Caco-2 (cell line): Measurements from ENCODE around the gene MEX3C. TPM values are rescaled to one million over a fixed set of nuclear protein-coding genes. Genes with fewer than 3 reads are reported as not detected.

Source experiments
- BruUV-seq: library from RNA; stranded (reverse); fragments of 400-500 nt; replicated peaks from 2 replicates; lab custom pipeline; 2021; lab: Mats Ljungman, UMichigan
- CTCF ChIA-PET: fragments of 300-600 bp; sonication (Branson Sonifier 250); formaldehyde crosslinking; loops from one replicate; lab custom pipeline; 2022; ENCODE audit warnings: antibody characterized with exemption; lab: Charles Lee
- POLR2A ChIA-PET: fragments of 300-600 bp; sonication (Branson Sonifier 250); formaldehyde crosslinking; loops from one replicate; lab custom pipeline; 2022; ENCODE audit warnings: antibody characterized with exemption; lab: Charles Lee
- DNase-seq, 2 experiments: peaks; one replicate each; pipeline versions ENCODE4 v3.0.0 to v3.0.0-alpha.2; 2020 to 2022
- H3K27me3 ChIP-seq: replicated peaks from 2 replicates; pipeline ENCODE4 v1.6.0; 2011; ENCODE audit warnings: low read length; ENCODE audit not compliant: control insufficient read depth, insufficient read depth
- H3K36me3 ChIP-seq: 2 replicates; pipeline ENCODE4 v1.5.1; 2011; ENCODE audit warnings: low read length; ENCODE audit not compliant: control insufficient read depth, insufficient read depth
- H3K4me1 ChIP-seq: fragments of 250-450 bp; sonication (Bioruptor Pico); 2 replicates; pipeline ENCODE4 v1.5.1; 2020; ENCODE audit warnings: mild to moderate bottlenecking
- H3K4me3 ChIP-seq: 2 replicates; pipeline ENCODE4 v1.5.1; 2011; ENCODE audit warnings: low read depth, mild to moderate bottlenecking, control low read depth, low read length
- H3K9me3 ChIP-seq: fragments of 250-450 bp; sonication (Bioruptor Pico); 2 replicates; pipeline ENCODE4 v1.5.1; 2020; ENCODE audit warnings: mild to moderate bottlenecking, moderate library complexity
- H3K27ac Mint-ChIP-seq: one replicate; pipeline ENCODE4 v1.8.0; 2022; ENCODE audit warnings: mixed read lengths; ENCODE audit not compliant: unreplicated experiment
- H3K27me3 Mint-ChIP-seq: one replicate; pipeline ENCODE4 v1.8.0; 2022; ENCODE audit warnings: mixed read lengths; ENCODE audit not compliant: insufficient read depth, unreplicated experiment
- H3K36me3 Mint-ChIP-seq: one replicate; pipeline ENCODE4 v1.8.0; 2022; ENCODE audit warnings: mild to moderate bottlenecking, mixed read lengths; ENCODE audit not compliant: insufficient read depth, unreplicated experiment
- H3K4me1 Mint-ChIP-seq: one replicate; pipeline ENCODE4 v1.8.0; 2022; ENCODE audit warnings: low read depth, mixed read lengths; ENCODE audit not compliant: unreplicated experiment
- H3K4me3 Mint-ChIP-seq: one replicate; pipeline ENCODE4 v1.8.0; 2022; ENCODE audit warnings: mild to moderate bottlenecking, moderate library complexity, mixed read lengths; ENCODE audit not compliant: unreplicated experiment
- H3K9me3 Mint-ChIP-seq: one replicate; pipeline ENCODE4 v1.8.0; 2022; ENCODE audit warnings: mixed read lengths; ENCODE audit not compliant: unreplicated experiment
- intact Hi-C: fragments of 100-400 bp; cut with micrococcal nuclease; formaldehyde crosslinking; loops from one replicate; pipeline ENCODE4 v1.10.0; 2022; ENCODE audit not compliant: unreplicated experiment
- total RNA-seq: library from RNA; stranded (reverse); gene quantifications from 2 replicates; pipeline ENCODE4 v1.2.3, GENCODE V29; 2022
- TF ChIP-seq, protein P1 (sequence below), 2 experiments: fragments of 200-600 bp in 1 of 2; IDR thresholded peaks; 1 replicate in 1 of 2; 2 replicates in 1 of 2; pipeline versions ENCODE4 v1.5.1 to v1.8.0; 2011 to 2022; ENCODE audit warnings: antibody characterized with exemption in 1 of 2, control low read depth in 1 of 2, inconsistent platforms in 1 of 2, low read depth in 1 of 2, low read length in 1 of 2, mild to moderate bottlenecking in 1 of 2, moderate library complexity in 1 of 2; ENCODE audit not compliant: insufficient read depth in 1 of 2, severe bottlenecking in 1 of 2, unreplicated experiment in 1 of 2

The MEX3C gene
- total RNA-seq, 1 experiment from 2014 or later, result 47.0 TPM

DNA sequence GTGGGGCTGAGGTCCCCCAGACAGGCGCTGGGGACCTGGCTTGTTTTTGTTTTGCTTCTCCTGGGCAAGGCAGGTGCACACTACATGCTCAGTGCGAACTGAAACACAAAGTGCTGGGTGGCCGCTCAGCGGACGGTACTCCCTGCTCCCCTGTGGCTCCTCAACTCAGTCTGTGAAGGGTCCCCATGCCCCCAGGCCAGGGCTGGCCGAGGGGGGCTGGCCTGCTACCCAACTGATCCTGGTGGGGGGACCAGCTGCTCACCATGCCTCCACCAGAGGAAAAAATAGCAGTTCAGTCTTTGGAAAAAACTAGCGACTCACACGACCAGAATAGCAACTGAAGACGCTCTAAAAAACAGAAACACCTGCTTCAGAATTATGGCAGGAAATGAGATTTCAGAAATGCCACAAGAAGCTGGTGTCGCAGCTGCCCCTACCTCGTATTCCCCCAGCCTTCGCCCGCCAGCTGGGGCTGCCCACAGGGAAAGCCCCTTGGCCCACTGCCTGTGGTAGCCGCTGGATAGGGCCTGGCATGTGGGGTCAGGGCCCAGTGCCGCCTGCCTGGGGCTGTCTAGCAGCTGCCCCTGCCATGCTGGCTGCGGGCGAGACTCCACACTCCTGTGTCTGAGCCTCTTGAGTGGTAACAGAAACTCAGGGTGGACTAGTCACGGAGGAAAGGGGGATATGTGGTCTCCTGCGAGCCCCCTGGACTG, 43.7 kb downstream of the MEX3C start:
- Histone ChIP-seq H3K27me3 (no peaks in the 10 kb centered on the region), H3K4me1 (peaks cover 15% of the 10 kb centered on the region), H3K4me3 (no peak overlapping the region), H3K36me3 (no peaks in the 10 kb centered on the region), H3K9me3 (no peaks in the 10 kb centered on the region)
- Mint-ChIP-seq H3K9me3 (no peaks in the 10 kb centered on the region), H3K36me3 (no peaks in the 10 kb centered on the region), H3K27me3 (no peaks in the 10 kb centered on the region), H3K27ac (no peak overlapping the region), H3K4me3 (no peak overlapping the region), H3K4me1 (no peaks in the 10 kb centered on the region)
- intact Hi-C loops, result no loop called here
- DNase-seq, result no peak
- TF ChIP-seq, protein P1, sequence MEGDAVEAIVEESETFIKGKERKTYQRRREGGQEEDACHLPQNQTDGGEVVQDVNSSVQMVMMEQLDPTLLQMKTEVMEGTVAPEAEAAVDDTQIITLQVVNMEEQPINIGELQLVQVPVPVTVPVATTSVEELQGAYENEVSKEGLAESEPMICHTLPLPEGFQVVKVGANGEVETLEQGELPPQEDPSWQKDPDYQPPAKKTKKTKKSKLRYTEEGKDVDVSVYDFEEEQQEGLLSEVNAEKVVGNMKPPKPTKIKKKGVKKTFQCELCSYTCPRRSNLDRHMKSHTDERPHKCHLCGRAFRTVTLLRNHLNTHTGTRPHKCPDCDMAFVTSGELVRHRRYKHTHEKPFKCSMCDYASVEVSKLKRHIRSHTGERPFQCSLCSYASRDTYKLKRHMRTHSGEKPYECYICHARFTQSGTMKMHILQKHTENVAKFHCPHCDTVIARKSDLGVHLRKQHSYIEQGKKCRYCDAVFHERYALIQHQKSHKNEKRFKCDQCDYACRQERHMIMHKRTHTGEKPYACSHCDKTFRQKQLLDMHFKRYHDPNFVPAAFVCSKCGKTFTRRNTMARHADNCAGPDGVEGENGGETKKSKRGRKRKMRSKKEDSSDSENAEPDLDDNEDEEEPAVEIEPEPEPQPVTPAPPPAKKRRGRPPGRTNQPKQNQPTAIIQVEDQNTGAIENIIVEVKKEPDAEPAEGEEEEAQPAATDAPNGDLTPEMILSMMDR (IDR thresholded peaks at IDR 0.05; ENCODE audit: insufficient read depth in 1 of 2, low read depth in 1 of 2, low read length in 1 of 2, severe bottlenecking in 1 of 2, unreplicated experiment in 1 of 2), result no peak
- CTCF ChIA-PET, result no interaction called here
- POLR2A ChIA-PET, result no interaction called here
- BruUV-seq, result no TSS peak

DNA sequence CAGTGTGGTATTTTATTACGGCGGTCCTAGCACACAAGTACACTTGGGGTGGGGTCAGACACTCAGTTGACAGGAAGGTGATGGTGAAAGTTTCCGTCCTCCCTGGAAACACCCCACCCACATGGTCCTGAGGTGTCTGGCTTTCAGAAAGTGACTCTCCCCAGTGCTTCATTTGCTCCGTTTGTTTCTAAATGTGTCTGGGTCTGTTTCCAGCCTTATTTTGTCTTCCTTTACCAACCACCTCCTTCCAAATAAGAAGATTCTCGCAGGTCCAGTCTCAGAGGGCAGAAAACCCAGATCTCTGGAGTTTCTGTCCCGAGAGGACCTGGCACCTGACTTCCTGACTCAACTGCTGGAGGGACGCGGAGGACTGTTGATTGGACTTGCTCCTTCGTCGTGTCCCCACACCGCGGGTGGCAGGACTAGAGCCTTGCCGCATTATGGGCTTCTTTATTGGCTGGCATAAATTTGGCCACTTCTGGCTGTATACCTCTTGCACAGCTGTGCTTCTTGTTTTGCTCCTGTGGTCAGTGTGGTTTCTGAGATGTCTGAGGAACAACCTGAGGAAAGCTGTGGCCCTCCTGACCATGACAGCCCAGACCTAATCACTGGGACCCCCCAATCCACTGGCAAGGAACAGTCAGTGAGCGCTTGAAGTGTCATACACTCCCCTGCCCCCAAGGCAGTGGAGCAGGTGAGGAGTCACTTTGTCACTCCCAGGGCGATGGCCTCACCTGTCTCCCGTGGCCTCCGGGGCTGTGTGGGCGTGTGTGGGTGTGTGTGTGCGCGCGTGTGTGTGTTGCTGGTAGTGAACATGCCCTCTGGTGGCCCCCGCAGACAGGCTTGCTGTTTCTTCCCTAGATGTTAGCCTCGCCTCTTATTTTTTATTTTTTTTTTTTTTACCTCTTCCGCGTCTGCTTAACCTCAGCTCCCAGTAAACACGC, 45.6 kb downstream of the MEX3C start:
- H3K27me3 ChIP-seq, result no peaks in the 10 kb centered on the region
- peak in 1 of 2 experiments; percentile 2 for DNase-seq
- BruUV-seq, result no TSS peak
- no peaks in the 10 kb centered on the region for H3K27me3 Mint-ChIP-seq
- H3K27ac Mint-ChIP-seq, result no peak overlapping the region
- ChIA-PET CTCF (interaction anchor here (0.7 kb wide), 2 partner anchors 9 to 644 kb away, joined by 4 read pairs; no protein-coding TSS in a partner anchor), POLR2A (interaction anchor here (0.6 kb wide), 1 partner anchor 105 kb away, joined by 10 read pairs; no protein-coding TSS in a partner anchor)
- intact Hi-C loops, result no loop called here
- peaks cover 15% of the 10 kb centered on the region for H3K4me1 ChIP-seq
- H3K9me3 ChIP-seq, result no peaks in the 10 kb centered on the region
- H3K36me3 Mint-ChIP-seq, result no peaks in the 10 kb centered on the region
- no peaks in the 10 kb centered on the region for H3K4me1 Mint-ChIP-seq
- H3K9me3 Mint-ChIP-seq, result no peaks in the 10 kb centered on the region
- no peak overlapping the region for H3K4me3 ChIP-seq
- no peak overlapping the region for H3K4me3 Mint-ChIP-seq
- TF ChIP-seq, protein P1 (IDR thresholded peaks at IDR 0.05; ENCODE audit: insufficient read depth in 1 of 2, low read depth in 1 of 2, low read length in 1 of 2, severe bottlenecking in 1 of 2, unreplicated experiment in 1 of 2), result no peak
- no peaks in the 10 kb centered on the region for H3K36me3 ChIP-seq

DNA sequence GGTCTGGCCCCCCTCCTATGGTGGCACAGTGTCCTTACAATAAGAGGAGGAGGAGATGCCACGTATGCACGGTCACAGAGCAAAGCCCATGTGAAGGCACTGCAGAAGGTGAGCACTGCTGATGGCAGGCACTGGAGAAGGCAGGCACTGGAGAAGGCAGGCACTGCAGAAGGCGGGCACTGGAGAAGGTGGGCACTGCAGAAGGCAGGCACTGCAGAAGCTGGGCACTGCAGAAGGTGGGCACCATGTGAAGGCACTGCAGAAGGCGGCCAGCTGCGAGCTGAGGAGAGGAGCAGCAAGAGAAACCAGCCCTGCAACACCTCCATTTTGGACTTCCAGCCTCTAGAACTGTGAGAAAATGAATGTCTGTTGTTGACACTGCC, 46.3 kb downstream of the MEX3C start:
- H3K4me3 Mint-ChIP-seq, result no peak overlapping the region
- TF ChIP-seq, protein P1 (IDR thresholded peaks at IDR 0.05; ENCODE audit: insufficient read depth in 1 of 2, low read depth in 1 of 2, low read length in 1 of 2, severe bottlenecking in 1 of 2, unreplicated experiment in 1 of 2), result no peak
- Histone ChIP-seq H3K4me3 (no peak overlapping the region), H3K9me3 (no peaks in the 10 kb centered on the region), H3K4me1 (peaks cover 15% of the 10 kb centered on the region), H3K36me3 (no peaks in the 10 kb centered on the region), H3K27me3 (no peaks in the 10 kb centered on the region)
- ChIA-PET CTCF (no interaction called here), POLR2A (no interaction called here)
- no peaks in the 10 kb centered on the region for H3K36me3 Mint-ChIP-seq
- no peak overlapping the region for H3K27ac Mint-ChIP-seq
- DNase-seq, result no peak
- H3K9me3 Mint-ChIP-seq, result no peaks in the 10 kb centered on the region
- no TSS peak for BruUV-seq
- no peaks in the 10 kb centered on the region for H3K4me1 Mint-ChIP-seq
- intact Hi-C loops, result no loop called here
- H3K27me3 Mint-ChIP-seq, result no peaks in the 10 kb centered on the region
